SK-N-SH treated with all-trans-retinoic acid at 6 μM for 48 hours (cell line): ENCODE measurements around the gene APLF.

Source experiments
- ARNTL ChIP-seq: fragments of 450-650 bp; formaldehyde crosslinking; IDR thresholded peaks from 2 replicates; pipeline ENCODE4 v1.5.0; 2020; ENCODE audit warnings: low read depth, mild to moderate bottlenecking, moderate library complexity, borderline replicate concordance
- BACH2 ChIP-seq: fragments of 250-450 bp; sonication (Bioruptor Pico); IDR thresholded peaks from 2 replicates; pipeline ENCODE4 v1.9.0; 2021; ENCODE audit warnings: mild to moderate bottlenecking, borderline replicate concordance
- ESRRG ChIP-seq: fragments of 250-450 bp; sonication (Bioruptor Pico); IDR thresholded peaks from 2 replicates; pipeline ENCODE4 v1.6.1; 2021; ENCODE audit warnings: mild to moderate bottlenecking
- GLIS3 ChIP-seq: fragments of 250-450 bp; sonication (Bioruptor Pico); IDR thresholded peaks from 2 replicates; pipeline ENCODE4 v1.5.0; 2020; ENCODE audit warnings: mild to moderate bottlenecking, moderate library complexity
- ISL1 ChIP-seq: fragments of 250-450 bp; sonication (Bioruptor Pico); IDR thresholded peaks from 2 replicates; pipeline ENCODE4 v2.1.2; 2022; ENCODE audit warnings: mild to moderate bottlenecking, moderate library complexity
- RARB ChIP-seq: fragments of 250-450 bp; sonication (Bioruptor Pico); IDR thresholded peaks from 2 replicates; pipeline ENCODE4 v1.8.0; 2021; ENCODE audit warnings: mild to moderate bottlenecking, moderate library complexity
- SNAI2 ChIP-seq: fragments of 250-450 bp; sonication (Bioruptor Pico); IDR thresholded peaks from 2 replicates; pipeline ENCODE4 v1.5.0; 2020; ENCODE audit warnings: mild to moderate bottlenecking, moderate library complexity
- ZC3H10 ChIP-seq: fragments of 250-450 bp; sonication (Bioruptor Pico); IDR thresholded peaks from 2 replicates; pipeline ENCODE4 v1.5.1; 2021; ENCODE audit warnings: mild to moderate bottlenecking, moderate library complexity
- ZFP30 ChIP-seq: fragments of 450-650 bp; formaldehyde crosslinking; IDR thresholded peaks from 2 replicates; pipeline ENCODE4 v1.5.0; 2022; ENCODE audit warnings: mild to moderate bottlenecking, moderate library complexity
- ZNF565 ChIP-seq: fragments of 450-650 bp; formaldehyde crosslinking; conservative IDR thresholded peaks from 2 replicates; pipeline ENCODE4 v1.5.0; 2020; ENCODE audit warnings: low read depth, mild to moderate bottlenecking, moderate library complexity
- TF ChIP-seq, protein P1 (sequence below): fragments of 250-450 bp; sonication (Bioruptor Pico); IDR thresholded peaks from 2 replicates; pipeline ENCODE4 v1.5.1; 2020; ENCODE audit warnings: low read depth, mild to moderate bottlenecking, moderate library complexity
- TF ChIP-seq, protein P2 (sequence below): fragments of 250-450 bp; sonication (Bioruptor Pico); IDR thresholded peaks from 2 replicates; pipeline ENCODE4 v1.8.0; 2021; ENCODE audit warnings: low read depth, mild to moderate bottlenecking, moderate library complexity, borderline replicate concordance

DNA sequence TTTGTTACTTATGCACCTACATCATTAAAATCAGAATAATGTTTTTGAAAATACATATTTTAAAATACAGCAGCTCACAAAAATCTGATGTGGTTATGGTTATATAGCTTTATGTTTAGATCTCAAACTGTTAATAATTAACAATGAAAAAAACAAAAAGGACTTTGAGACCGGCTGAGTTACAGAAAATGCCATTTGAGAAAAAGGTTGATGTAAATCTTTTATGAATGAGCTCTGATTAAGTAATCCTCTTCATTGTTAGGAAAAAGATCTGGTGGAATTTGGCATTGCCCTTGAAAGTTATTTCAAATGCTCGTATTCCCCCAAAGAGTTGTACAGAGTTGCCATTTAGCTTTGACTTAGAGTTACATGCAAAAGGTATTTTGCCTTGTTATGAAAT, 93.2 kb downstream of the APLF start:
- TF ChIP-seq RARB (CRISPR knock-in tag) (no peak), ARNTL (no peak), ISL1 (CRISPR knock-in tag) (no peak), ESRRG (CRISPR knock-in tag) (no peak), ZNF565 (CRISPR knock-in tag) (no peak), ZFP30 (no peak), SNAI2 (CRISPR knock-in tag) (no peak), ZC3H10 (CRISPR knock-in tag) (no peak), BACH2 (no peak), GLIS3 (CRISPR knock-in tag) (no peak)
- TF ChIP-seq, protein P1, sequence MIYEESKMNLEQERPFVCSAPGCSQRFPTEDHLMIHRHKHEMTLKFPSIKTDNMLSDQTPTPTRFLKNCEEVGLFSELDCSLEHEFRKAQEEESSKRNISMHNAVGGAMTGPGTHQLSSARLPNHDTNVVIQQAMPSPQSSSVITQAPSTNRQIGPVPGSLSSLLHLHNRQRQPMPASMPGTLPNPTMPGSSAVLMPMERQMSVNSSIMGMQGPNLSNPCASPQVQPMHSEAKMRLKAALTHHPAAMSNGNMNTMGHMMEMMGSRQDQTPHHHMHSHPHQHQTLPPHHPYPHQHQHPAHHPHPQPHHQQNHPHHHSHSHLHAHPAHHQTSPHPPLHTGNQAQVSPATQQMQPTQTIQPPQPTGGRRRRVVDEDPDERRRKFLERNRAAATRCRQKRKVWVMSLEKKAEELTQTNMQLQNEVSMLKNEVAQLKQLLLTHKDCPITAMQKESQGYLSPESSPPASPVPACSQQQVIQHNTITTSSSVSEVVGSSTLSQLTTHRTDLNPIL (CRISPR knock-in tag), result no peak
- TF ChIP-seq, protein P2, sequence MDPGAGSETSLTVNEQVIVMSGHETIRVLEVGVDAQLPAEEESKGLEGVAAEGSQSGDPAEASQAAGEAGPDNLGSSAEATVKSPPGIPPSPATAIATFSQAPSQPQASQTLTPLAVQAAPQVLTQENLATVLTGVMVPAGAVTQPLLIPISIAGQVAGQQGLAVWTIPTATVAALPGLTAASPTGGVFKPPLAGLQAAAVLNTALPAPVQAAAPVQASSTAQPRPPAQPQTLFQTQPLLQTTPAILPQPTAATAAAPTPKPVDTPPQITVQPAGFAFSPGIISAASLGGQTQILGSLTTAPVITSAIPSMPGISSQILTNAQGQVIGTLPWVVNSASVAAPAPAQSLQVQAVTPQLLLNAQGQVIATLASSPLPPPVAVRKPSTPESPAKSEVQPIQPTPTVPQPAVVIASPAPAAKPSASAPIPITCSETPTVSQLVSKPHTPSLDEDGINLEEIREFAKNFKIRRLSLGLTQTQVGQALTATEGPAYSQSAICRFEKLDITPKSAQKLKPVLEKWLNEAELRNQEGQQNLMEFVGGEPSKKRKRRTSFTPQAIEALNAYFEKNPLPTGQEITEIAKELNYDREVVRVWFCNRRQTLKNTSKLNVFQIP (CRISPR knock-in tag), result no peak
